Naive thymus-derived CD4-positive, alpha-beta T cell (primary cell): ENCODE measurements around the gene PCSK2. TPM values are rescaled to one million over a fixed set of nuclear protein-coding genes. Genes with fewer than 3 reads are reported as not detected.

Experiments used
- ATAC-seq: fragments of 150-1000 bp; cut with Tn5 transposase; 2 replicates; pipeline ENCODE4 v1.10.0; 2021; ENCODE audit warnings: mild to moderate bottlenecking, moderate library complexity
- CTCF ChIA-PET: fragments of 350-600 bp; sonication (Branson Sonifier 250); formaldehyde crosslinking; loops from one replicate; lab custom pipeline; 2021; ENCODE audit warnings: antibody characterized with exemption; lab: Charles Lee
- POLR2A ChIA-PET: fragments of 350-600 bp; sonication (Branson Sonifier 250); formaldehyde crosslinking; loops from one replicate; lab custom pipeline; 2021; ENCODE audit warnings: antibody characterized with exemption, inconsistent platforms; lab: Charles Lee
- DNase-seq, 9 donors: peaks; one replicate each; pipeline versions ENCODE4 v3.0.0 to v3.0.0-alpha.2; 2020 to 2022; ENCODE audit warnings: mixed read lengths in 1 of 9
- H3K27ac ChIP-seq: one replicate; pipeline ENCODE4 v1.7.0; 2013; ENCODE audit warnings: mild to moderate bottlenecking, low read depth, low read length, moderate library complexity
- H3K27me3 ChIP-seq, 2 donors: one replicate each; pipeline ENCODE4 v1.7.0; 2013; ENCODE audit warnings: low read length in 2 of 2, mild to moderate bottlenecking in 2 of 2, moderate library complexity in 2 of 2; ENCODE audit not compliant: control insufficient read depth in 2 of 2, insufficient read depth in 2 of 2
- H3K36me3 ChIP-seq, 3 experiments: 1 replicate in 2 of 3; 2 replicates in 1 of 3; pipeline ENCODE4 v1.7.0; 2013; ENCODE audit warnings: low read length in 3 of 3, mild to moderate bottlenecking in 3 of 3, moderate library complexity in 1 of 3; ENCODE audit not compliant: insufficient read depth in 3 of 3, control insufficient read depth in 2 of 3
- H3K4me1 ChIP-seq, 2 donors: one replicate each; pipeline ENCODE4 v1.7.0; 2013; ENCODE audit warnings: low read length in 2 of 2, mild to moderate bottlenecking in 2 of 2, moderate library complexity in 1 of 2; ENCODE audit not compliant: control insufficient read depth in 2 of 2, insufficient read depth in 2 of 2
- H3K4me3 ChIP-seq: 2 replicates; pipeline ENCODE4 v1.7.0; 2013; ENCODE audit warnings: mild to moderate bottlenecking, low read length
- H3K9me3 ChIP-seq, 3 experiments: 1 replicate in 2 of 3; 2 replicates in 1 of 3; pipeline ENCODE4 v1.7.0; 2013; ENCODE audit warnings: low read length in 3 of 3; ENCODE audit not compliant: control insufficient read depth in 2 of 3
- H3K27ac Mint-ChIP-seq, 9 donors: one replicate each; pipeline ENCODE4 v1.8.0; 2020 to 2022; ENCODE audit warnings: mixed read lengths in 9 of 9, mild to moderate bottlenecking in 8 of 9, moderate library complexity in 5 of 9, inconsistent platforms in 2 of 9
- H3K27me3 Mint-ChIP-seq, 5 donors: one replicate each; pipeline ENCODE4 v1.8.0; 2021 to 2022; ENCODE audit warnings: mixed read lengths in 5 of 5, mild to moderate bottlenecking in 1 of 5
- H3K36me3 Mint-ChIP-seq, 5 donors: one replicate each; pipeline ENCODE4 v1.8.0; 2020 to 2022; ENCODE audit warnings: mixed read lengths in 5 of 5, mild to moderate bottlenecking in 3 of 5, inconsistent platforms in 1 of 5
- H3K4me1 Mint-ChIP-seq, 7 donors: one replicate each; pipeline ENCODE4 v1.8.0; 2020 to 2022; ENCODE audit warnings: mixed read lengths in 7 of 7, mild to moderate bottlenecking in 3 of 7, inconsistent platforms in 1 of 7
- H3K4me3 Mint-ChIP-seq, 10 donors: one replicate each; pipeline ENCODE4 v1.8.0; 2020 to 2022; ENCODE audit warnings: mild to moderate bottlenecking in 10 of 10, mixed read lengths in 10 of 10, moderate library complexity in 6 of 10, inconsistent platforms in 2 of 10
- H3K9me3 Mint-ChIP-seq, 11 donors: one replicate each; pipeline ENCODE4 v1.8.0; 2020 to 2022; ENCODE audit warnings: mixed read lengths in 11 of 11, mild to moderate bottlenecking in 4 of 11, inconsistent platforms in 1 of 11, moderate library complexity in 1 of 11
- intact Hi-C, 2 donors: fragments of 100-400 bp; cut with micrococcal nuclease; formaldehyde crosslinking; loops; one replicate each; pipeline ENCODE4 v1.15.1; 2023
- polyA plus RNA-seq, 2 donors: library from polyadenylated mRNA; unstranded; fragments of 300-500 nt; fragmentation: Illumina TruSeq; gene quantifications; one replicate each; pipeline ENCODE4 v1.2.3, GENCODE V29; 2021
- total RNA-seq, 6 experiments: library from RNA in 5 of 6; stranded (reverse) in 5 of 6; gene quantifications; 1 replicate in 5 of 6; 2 replicates in 1 of 6; pipeline ENCODE4 v1.2.3 and lab custom pipeline; 2021 to 2026

Gene PCSK2
- total and polyA plus RNA-seq, 7 experiments from 2014 or later = not detected

GRCh38 chr20:17343656-17344452, 117.0 kb downstream of the PCSK2 start:
- H3K36me3 Mint-ChIP-seq = no peaks in the 10 kb centered on the region
- no peak overlapping the region for H3K4me3 ChIP-seq
- no peak overlapping the region for H3K27ac Mint-ChIP-seq
- H3K9me3 Mint-ChIP-seq = peaks cover 0 to 8% (median 0%) of the 10 kb centered on the region in 11 donors
- H3K4me1 Mint-ChIP-seq = no peaks in the 10 kb centered on the region
- H3K36me3 ChIP-seq = no peaks in the 10 kb centered on the region
- H3K9me3 ChIP-seq = no peaks in the 10 kb centered on the region
- ATAC-seq (no peak), DNase-seq (no peak)
- ChIA-PET POLR2A (no interaction called here), CTCF (no interaction called here)
- no peaks in the 10 kb centered on the region for H3K4me1 ChIP-seq
- no peak overlapping the region for H3K27ac ChIP-seq
- H3K27me3 Mint-ChIP-seq = peaks cover 0 to 22% (median 7%) of the 10 kb centered on the region in 5 donors
- H3K27me3 ChIP-seq = no peaks in the 10 kb centered on the region
- no peak overlapping the region for H3K4me3 Mint-ChIP-seq
- intact Hi-C loops = no loop called here

GRCh38 chr20:17344790-17345189, 118.0 kb downstream of the PCSK2 start:
- Histone ChIP-seq H3K4me3 (no peak overlapping the region), H3K27me3 (no peaks in the 10 kb centered on the region), H3K27ac (no peak overlapping the region), H3K36me3 (no peaks in the 10 kb centered on the region), H3K4me1 (no peaks in the 10 kb centered on the region), H3K9me3 (no peaks in the 10 kb centered on the region)
- Mint-ChIP-seq H3K4me3 (no peak overlapping the region), H3K9me3 (peaks cover 0 to 8% (median 0%) of the 10 kb centered on the region in 11 donors), H3K4me1 (no peaks in the 10 kb centered on the region), H3K27me3 (peaks cover 0 to 28% (median 7%) of the 10 kb centered on the region in 5 donors), H3K27ac (no peak overlapping the region), H3K36me3 (no peaks in the 10 kb centered on the region)
- ChIA-PET CTCF (no interaction called here), POLR2A (no interaction called here)
- intact Hi-C loops = no loop called here
- ATAC-seq = no peak
- no peak for DNase-seq

GRCh38 chr20:17345321-17345720, 118.5 kb downstream of the PCSK2 start:
- Histone ChIP-seq H3K36me3 (no peaks in the 10 kb centered on the region), H3K4me1 (no peaks in the 10 kb centered on the region), H3K9me3 (no peaks in the 10 kb centered on the region), H3K27ac (no peak overlapping the region), H3K4me3 (no peak overlapping the region), H3K27me3 (no peaks in the 10 kb centered on the region)
- Mint-ChIP-seq H3K4me1 (no peaks in the 10 kb centered on the region), H3K9me3 (peaks cover 0 to 8% (median 4%) of the 10 kb centered on the region in 11 donors), H3K27ac (no peak overlapping the region), H3K27me3 (peaks cover 0 to 28% (median 11%) of the 10 kb centered on the region in 5 donors), H3K4me3 (no peak overlapping the region), H3K36me3 (no peaks in the 10 kb centered on the region)
- ATAC-seq (no peak), DNase-seq (no peak)
- ChIA-PET CTCF (no interaction called here), POLR2A (no interaction called here)
- intact Hi-C loops = no loop called here

- no peak overlapping the region for H3K27ac Mint-ChIP-seq
- Histone ChIP-seq H3K4me1 (no peaks in the 10 kb centered on the region), H3K27me3 (no peaks in the 10 kb centered on the region), H3K9me3 (no peaks in the 10 kb centered on the region), H3K36me3 (no peaks in the 10 kb centered on the region), H3K27ac (no peak overlapping the region), H3K4me3 (no peak overlapping the region)
- no peaks in the 10 kb centered on the region for H3K36me3 Mint-ChIP-seq
- intact Hi-C loops = no loop called here
- POLR2A ChIA-PET = no interaction called here
- H3K27me3 Mint-ChIP-seq = peaks cover 0 to 23% (median 13%) of the 10 kb centered on the region in 5 donors
- H3K4me1 Mint-ChIP-seq = no peaks in the 10 kb centered on the region
- CTCF ChIA-PET = no interaction called here
- ATAC-seq = no peak
- peaks cover 0 to 9% (median 4%) of the 10 kb centered on the region in 11 donors for H3K9me3 Mint-ChIP-seq
- H3K4me3 Mint-ChIP-seq = no peak overlapping the region
- DNase-seq = no peak
These were observed 123.5 kb downstream of the PCSK2 start for GRCh38 chr20:17350321-17350720.

GRCh38 chr20:17357238-17357637, 130.4 kb downstream of the PCSK2 start:
- Mint-ChIP-seq H3K27me3 (peaks cover 0 to 12% (median 0%) of the 10 kb centered on the region in 5 donors), H3K9me3 (peaks cover 0 to 4% (median 0%) of the 10 kb centered on the region in 11 donors), H3K4me3 (no peak overlapping the region), H3K36me3 (no peaks in the 10 kb centered on the region), H3K27ac (no peak overlapping the region), H3K4me1 (no peaks in the 10 kb centered on the region)
- ChIA-PET CTCF (no interaction called here), POLR2A (no interaction called here)
- H3K4me3 ChIP-seq = no peak overlapping the region
- intact Hi-C loops = no loop called here
- DNase-seq = no peak
- H3K9me3 ChIP-seq = no peaks in the 10 kb centered on the region
- ATAC-seq = no peak
- H3K27ac ChIP-seq = no peak overlapping the region
- no peaks in the 10 kb centered on the region for H3K4me1 ChIP-seq
- no peaks in the 10 kb centered on the region for H3K36me3 ChIP-seq
- no peaks in the 10 kb centered on the region for H3K27me3 ChIP-seq

GRCh38 chr20:17358854-17359253, 132.0 kb downstream of the PCSK2 start:
- no peak overlapping the region for H3K4me3 ChIP-seq
- intact Hi-C loops = no loop called here
- Mint-ChIP-seq H3K36me3 (no peaks in the 10 kb centered on the region), H3K27ac (no peak overlapping the region), H3K4me1 (no peaks in the 10 kb centered on the region), H3K27me3 (peaks cover 0 to 8% (median 0%) of the 10 kb centered on the region in 5 donors), H3K4me3 (no peak overlapping the region), H3K9me3 (peaks cover 0 to 3% (median 0%) of the 10 kb centered on the region in 11 donors)
- ChIA-PET CTCF (no interaction called here), POLR2A (no interaction called here)
- no peaks in the 10 kb centered on the region for H3K4me1 ChIP-seq
- ATAC-seq (no peak), DNase-seq (no peak)
- no peak overlapping the region for H3K27ac ChIP-seq
- H3K36me3 ChIP-seq = no peaks in the 10 kb centered on the region
- no peaks in the 10 kb centered on the region for H3K27me3 ChIP-seq
- no peaks in the 10 kb centered on the region for H3K9me3 ChIP-seq

- DNase-seq (no peak), ATAC-seq (no peak)
- Mint-ChIP-seq H3K4me1 (no peaks in the 10 kb centered on the region), H3K27me3 (peaks cover 0 to 13% (median 7%) of the 10 kb centered on the region in 5 donors), H3K36me3 (no peaks in the 10 kb centered on the region), H3K9me3 (peaks cover 0 to 6% (median 0%) of the 10 kb centered on the region in 11 donors), H3K27ac (no peak overlapping the region), H3K4me3 (no peak overlapping the region)
- H3K4me3 ChIP-seq = no peak overlapping the region
- H3K27me3 ChIP-seq = no peaks in the 10 kb centered on the region
- no peaks in the 10 kb centered on the region for H3K36me3 ChIP-seq
- CTCF ChIA-PET = no interaction called here
- no peak overlapping the region for H3K27ac ChIP-seq
- intact Hi-C loops = no loop called here
- H3K4me1 ChIP-seq = no peaks in the 10 kb centered on the region
- POLR2A ChIA-PET = no interaction called here
- H3K9me3 ChIP-seq = no peaks in the 10 kb centered on the region
These were observed 137.8 kb downstream of the PCSK2 start for GRCh38 chr20:17364681-17365080.
